B cell (primary cell): ENCODE measurements around the gene LAPTM4A. TPM values are rescaled to one million over a fixed set of nuclear protein-coding genes. Genes with fewer than 3 reads are reported as not detected.
A peak's percentile ranks its signal among the peaks of the same experiment; 100 is the strongest.

Experiments used
- ATAC-seq: fragments of 200-7000 bp; cut with Tn5 transposase; one replicate; pipeline ENCODE4 v1.10.0; 2021; ENCODE audit warnings: low read depth, mild to moderate bottlenecking, moderate number of reproducible peaks, moderate library complexity
- CTCF ChIA-PET: fragments of 350-600 bp; sonication (Branson Sonifier 250); formaldehyde crosslinking; loops from one replicate; lab custom pipeline; 2021; ENCODE audit warnings: antibody characterized with exemption, inconsistent platforms; lab: Charles Lee
- POLR2A ChIA-PET: fragments of 350-600 bp; sonication (Branson Sonifier 250); formaldehyde crosslinking; loops from one replicate; lab custom pipeline; 2021; ENCODE audit warnings: antibody characterized with exemption; lab: Charles Lee
- DNase-seq: peaks from one replicate; pipeline ENCODE4 v3.0.0; 2013
- H2AFZ ChIP-seq: 2 replicates; pipeline ENCODE4 v1.6.1; 2012; ENCODE audit warnings: mild to moderate bottlenecking, low read depth, low read length; ENCODE audit not compliant: insufficient read depth, poor library complexity, severe bottlenecking
- H3K27ac ChIP-seq, 2 donors: 1 replicate in 1 of 2; 2 replicates in 1 of 2; pipeline ENCODE4 v1.5.1; 2012 to 2013; ENCODE audit warnings: low read length in 2 of 2, mild to moderate bottlenecking in 2 of 2, moderate library complexity in 1 of 2
- H3K27me3 ChIP-seq, 4 experiments: fragments of 200-600 bp in 1 of 4; sonication (generic) in 1 of 4; replicated peaks in 1 of 4; 1 replicate in 2 of 4; 2 replicates in 2 of 4; pipeline versions ENCODE4 v1.6.1 to v1.7.0; 2013 to 2016; ENCODE audit warnings: low read length in 3 of 4, mild to moderate bottlenecking in 2 of 4, mixed read lengths in 1 of 4, moderate library complexity in 1 of 4; ENCODE audit not compliant: insufficient read depth in 4 of 4, control insufficient read depth in 3 of 4; ENCODE audit errors: control extremely low read depth in 1 of 4
- H3K36me3 ChIP-seq, 2 experiments: replicated peaks in 1 of 2; 1 replicate in 1 of 2; 2 replicates in 1 of 2; pipeline versions ENCODE4 v1.6.1 to v1.7.1; 2013; ENCODE audit warnings: low read length in 1 of 2; ENCODE audit not compliant: insufficient read depth in 2 of 2, control insufficient read depth in 1 of 2; ENCODE audit errors: control extremely low read depth in 1 of 2, extremely low read depth in 1 of 2
- H3K4me1 ChIP-seq, 2 donors: fragments of 200-600 bp in 1 of 2; sonication (generic) in 1 of 2; 1 replicate in 1 of 2; 2 replicates in 1 of 2; pipeline versions ENCODE4 v1.5.1 to v1.6.1; 2013 to 2017; ENCODE audit warnings: low read length in 2 of 2; ENCODE audit not compliant: control insufficient read depth in 2 of 2, insufficient read depth in 2 of 2
- H3K4me2 ChIP-seq: replicated peaks from 2 replicates; pipeline ENCODE3; 2012; ENCODE audit warnings: mild to moderate bottlenecking, low read depth, low read length; ENCODE audit not compliant: poor library complexity, severe bottlenecking
- H3K4me3 ChIP-seq, 5 experiments: fragments of 200-600 bp in 1 of 5; sonication (generic) in 1 of 5; 1 replicate in 3 of 5; 2 replicates in 2 of 5; pipeline versions ENCODE4 v1.5.1 to v1.7.0; 2011 to 2016; ENCODE audit warnings: low read length in 4 of 5, mild to moderate bottlenecking in 4 of 5, low read depth in 2 of 5, control low read depth in 1 of 5, moderate library complexity in 1 of 5; ENCODE audit not compliant: insufficient read depth in 1 of 5; ENCODE audit errors: control extremely low read depth in 1 of 5, extremely low read depth in 1 of 5
- H3K79me2 ChIP-seq: fragments of 200-600 bp; sonication (generic); one replicate; pipeline ENCODE4 v1.6.0; 2016; ENCODE audit warnings: low read length; ENCODE audit not compliant: control insufficient read depth, insufficient read depth
- H3K9ac ChIP-seq: fragments of 200-600 bp; sonication (generic); 2 replicates; pipeline ENCODE4 v1.6.1; 2017; ENCODE audit warnings: mild to moderate bottlenecking, low read length, moderate library complexity
- H3K9me3 ChIP-seq, 3 donors: one replicate each; pipeline versions ENCODE4 v1.6.1 to v1.7.1; 2013; ENCODE audit warnings: low read length in 2 of 3; ENCODE audit not compliant: control insufficient read depth in 2 of 3, insufficient read depth in 1 of 3; ENCODE audit errors: control extremely low read depth in 1 of 3
- H4K20me1 ChIP-seq: 2 replicates; pipeline ENCODE4 v1.6.0; 2012; ENCODE audit warnings: mild to moderate bottlenecking, low read length; ENCODE audit not compliant: insufficient read depth, control insufficient read depth, poor library complexity, severe bottlenecking
- H3K27ac Mint-ChIP-seq: one replicate; pipeline ENCODE4 v1.8.0; 2021; ENCODE audit warnings: mixed read lengths
- H3K27me3 Mint-ChIP-seq: one replicate; pipeline ENCODE4 v1.8.0; 2021; ENCODE audit warnings: mixed read lengths
- H3K4me1 Mint-ChIP-seq: one replicate; pipeline ENCODE4 v1.8.0; 2021; ENCODE audit warnings: mixed read lengths
- H3K4me3 Mint-ChIP-seq: one replicate; pipeline ENCODE4 v1.8.0; 2021; ENCODE audit warnings: mixed read lengths
- H3K9me3 Mint-ChIP-seq: one replicate; pipeline ENCODE4 v1.8.0; 2022; ENCODE audit warnings: mixed read lengths; ENCODE audit not compliant: insufficient read depth
- CTCF ChIP-seq: fragments of 200-600 bp; IDR thresholded peaks from one replicate; pipeline ENCODE4 v1.8.0; 2022; ENCODE audit warnings: antibody characterized with exemption, mild to moderate bottlenecking
- EZH2 ChIP-seq: IDR thresholded peaks from 2 replicates; pipeline ENCODE4 v1.6.1; 2012; ENCODE audit warnings: borderline replicate concordance, low read depth, mild to moderate bottlenecking, moderate library complexity, low read length; ENCODE audit not compliant: insufficient read depth, poor library complexity, severe bottlenecking
- WGBS: methylation state at CpG from one replicate; pipeline ENCODE4 v1.1.5; 2013; ENCODE audit warnings: missing lambda C conversion rate; ENCODE audit not compliant: insufficient coverage; 5-methylcytosine and 5-hydroxymethylcytosine counted together
- intact Hi-C: fragments of 100-400 bp; cut with micrococcal nuclease; formaldehyde crosslinking; loops from one replicate; pipeline ENCODE4 v1.10.0; 2022
- polyA plus RNA-seq: library from polyadenylated mRNA; depleted of rRNA; stranded (reverse); fragments of >200 nt; gene quantifications from 2 replicates; pipeline ENCODE4 v1.2.3, GENCODE V29; 2012
- total RNA-seq, 2 donors: library from RNA; stranded (reverse); fragments of 120-200 nt in 1 of 2; gene quantifications; 1 replicate in 1 of 2; 2 replicates in 1 of 2; pipeline versions ENCODE4 v1.2.3 to v1.2.4, GENCODE V29; 2013 to 2022

The LAPTM4A gene
- total and polyA plus RNA-seq, 2 donors (not counting 1 experiment from before 2014, with no cell fraction given), result 45.9 to 74.4 TPM

- Histone ChIP-seq H3K9me3 (peaks cover 3 to 5% (median 5%) of the 10 kb centered on the region in 3 donors), H4K20me1 (no peaks in the 10 kb centered on the region), H3K27ac (no peak overlapping the region), H3K4me1 (no peaks in the 10 kb centered on the region), H3K27me3 (peaks cover 0 to 3% (median 0%) of the 10 kb centered on the region in 4 experiments), H3K36me3 (no peaks in the 10 kb centered on the region), H3K9ac (no peak overlapping the region), H3K4me3 (no peak overlapping the region), H3K4me2 (no peak overlapping the region), H2AFZ (no peak overlapping the region), H3K79me2 (no peaks in the 10 kb centered on the region)
- peaks cover 4% of the 10 kb centered on the region for H3K9me3 Mint-ChIP-seq
- TF ChIP-seq CTCF (no peak), EZH2 (no peak)
- no peak overlapping the region for H3K4me3 Mint-ChIP-seq
- ATAC-seq (no peak), DNase-seq (no peak)
- H3K27me3 Mint-ChIP-seq, result peaks cover 29% of the 10 kb centered on the region
- CTCF ChIA-PET, result interaction anchor here (0.6 to 5.7 kb wide), 4 partner anchors 38 to 1547 kb away, joined by 3 to 73 read pairs (median 16); partner anchors contain the start of gene MATN3
- intact Hi-C loops, result no loop called here
- H3K4me1 Mint-ChIP-seq, result peaks cover 1% of the 10 kb centered on the region
- WGBS, result 83% methylated on average over 6 of the region's 6 CpGs
- POLR2A ChIA-PET, result no interaction called here
- H3K27ac Mint-ChIP-seq, result no peak overlapping the region
These were observed 48.4 kb upstream of the LAPTM4A start for GRCh38 chr2:20099780-20100179.

- H4K20me1 ChIP-seq, result no peaks in the 10 kb centered on the region
- H3K27ac ChIP-seq, result no peak overlapping the region
- no peaks in the 10 kb centered on the region for H3K79me2 ChIP-seq
- H3K27me3 ChIP-seq, result peaks cover 0 to 3% (median 0%) of the 10 kb centered on the region in 4 experiments
- intact Hi-C loops, result no loop called here
- no peak overlapping the region for H2AFZ ChIP-seq
- H3K4me3 ChIP-seq, result no peak overlapping the region
- CTCF ChIA-PET, result interaction anchor here (1.3 to 5.7 kb wide), 4 partner anchors 36 to 143 kb away, joined by 3 to 73 read pairs (median 16); partner anchors contain the start of gene MATN3
- no peaks in the 10 kb centered on the region for H3K4me1 ChIP-seq
- peaks cover 3 to 5% (median 4%) of the 10 kb centered on the region in 3 donors for H3K9me3 ChIP-seq
- 29% methylated on average over 15 of the region's 21 CpGs for WGBS
- H3K9ac ChIP-seq, result no peak overlapping the region
- Mint-ChIP-seq H3K4me1 (peaks cover 1% of the 10 kb centered on the region), H3K9me3 (peaks cover 4% of the 10 kb centered on the region), H3K4me3 (no peak overlapping the region), H3K27me3 (peaks cover 34% of the 10 kb centered on the region), H3K27ac (no peak overlapping the region)
- no peak overlapping the region for H3K4me2 ChIP-seq
- POLR2A ChIA-PET, result no interaction called here
- TF ChIP-seq CTCF (peak; percentile 95), EZH2 (no peak)
- peak; percentile 94 for ATAC-seq
- DNase-seq, result peak; percentile 83
- H3K36me3 ChIP-seq, result no peaks in the 10 kb centered on the region
These were observed 46.7 kb upstream of the LAPTM4A start for GRCh38 chr2:20097889-20098714.
